GM10266 (cell line): ENCODE measurements around the gene TENM4.

Experiments used
- DNase-seq: peaks from one replicate; pipeline ENCODE4 v3.0.0; 2012; ENCODE audit errors: extremely low spot score
- CTCF ChIP-seq: IDR thresholded peaks from 2 replicates; pipeline ENCODE4 v1.5.1; 2012; ENCODE audit warnings: mild to moderate bottlenecking, low read depth; ENCODE audit not compliant: control insufficient read depth, insufficient read depth; ENCODE audit errors: missing control alignments

The TENM4 gene

GRCh38 chr11:79022265-79022664, 418.6 kb downstream of the TENM4 start:
- TF ChIP-seq CTCF: no peak
- DNase-seq: no peak

GRCh38 chr11:79021601-79022000, 419.2 kb downstream of the TENM4 start:
- DNase-seq: no peak
- no peak for TF ChIP-seq CTCF

- DNase-seq: no peak
Measured at GRCh38 chr11:79019975-79020374, 420.9 kb downstream of the TENM4 start.

GRCh38 chr11:79019277-79019676, 421.6 kb downstream of the TENM4 start:
- TF ChIP-seq CTCF: no peak
- DNase-seq: no peak

More at GRCh38 chr11:79019975-79020374, 420.9 kb downstream of the TENM4 start:
- TF ChIP-seq CTCF: no peak

GRCh38 chr11:79018371-79018849, 422.4 kb downstream of the TENM4 start:
- DNase-seq: no peak
- no peak for TF ChIP-seq CTCF

GRCh38 chr11:79017811-79018210, 423.0 kb downstream of the TENM4 start:
- DNase-seq: no peak
- no peak for TF ChIP-seq CTCF

- no peak for DNase-seq
- TF ChIP-seq CTCF: no peak
Measured at GRCh38 chr11:79013509-79013908, 427.3 kb downstream of the TENM4 start.

GRCh38 chr11:79011357-79011756, 429.5 kb downstream of the TENM4 start:
- no peak for DNase-seq
- TF ChIP-seq CTCF: no peak
